NCI-H446 treated with DMSO at 0.1 percent for 48 hours (cell line): ENCODE results near the gene GREB1.

Source experiments
- DNase-seq: peaks from one replicate; lab custom pipeline; 2025; lab: John Stamatoyannopoulos, UW

Gene GREB1

GRCh38 chr2:11512431-11512830 is 21.4 kb upstream of the GREB1 start:
- DNase-seq = no peak

DNA sequence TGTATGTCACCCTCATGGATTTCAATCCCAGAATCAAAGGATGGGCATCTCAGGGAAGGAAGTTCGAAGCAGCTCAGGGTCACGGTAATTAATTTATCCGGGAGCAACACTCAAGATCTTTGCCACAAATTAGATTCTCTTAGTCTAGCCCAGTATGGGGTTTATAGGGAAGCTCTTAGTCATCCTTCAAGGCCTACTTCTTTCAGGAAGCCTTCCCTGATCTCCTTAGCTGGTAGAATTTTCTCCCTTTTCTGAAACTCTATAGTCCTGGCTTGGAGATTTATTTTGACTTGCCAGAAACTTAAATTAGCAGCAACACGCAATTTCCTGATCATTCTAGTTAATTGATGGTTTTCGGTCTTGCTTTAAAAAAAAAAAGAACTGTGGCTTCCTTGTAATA is 20.5 kb upstream of the GREB1 start:
- no peak for DNase-seq

DNA sequence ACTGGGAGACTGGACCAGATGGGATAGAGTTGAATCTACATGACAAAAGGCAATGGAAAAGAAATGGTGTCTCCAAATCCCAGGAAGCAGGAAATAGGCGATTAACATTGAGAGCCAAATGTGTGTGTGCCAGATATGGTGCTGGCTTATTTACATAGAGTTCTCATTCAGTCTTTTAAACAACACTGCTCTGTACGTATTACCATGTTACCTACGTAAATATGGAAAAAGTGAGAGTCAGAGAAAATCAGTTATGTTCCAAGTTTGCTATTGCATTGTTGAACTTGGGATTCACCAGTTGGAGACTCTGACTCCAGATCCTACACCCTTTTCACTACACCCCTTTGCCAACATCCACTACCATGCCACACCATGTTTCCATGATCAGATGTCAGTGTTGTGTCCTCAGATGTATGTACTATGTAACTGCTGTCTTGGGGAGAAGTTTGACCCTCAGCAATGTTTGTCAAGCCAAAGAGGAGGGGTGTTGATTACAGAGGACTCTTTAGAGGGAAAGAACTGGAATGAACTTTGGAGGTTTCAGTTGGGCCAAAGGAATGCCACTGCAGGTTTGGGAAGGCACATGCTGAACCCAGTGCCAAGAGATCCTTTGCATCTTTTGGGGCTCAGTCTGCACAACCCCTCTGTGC is 19.6 kb upstream of the GREB1 start:
- no peak for DNase-seq

DNA sequence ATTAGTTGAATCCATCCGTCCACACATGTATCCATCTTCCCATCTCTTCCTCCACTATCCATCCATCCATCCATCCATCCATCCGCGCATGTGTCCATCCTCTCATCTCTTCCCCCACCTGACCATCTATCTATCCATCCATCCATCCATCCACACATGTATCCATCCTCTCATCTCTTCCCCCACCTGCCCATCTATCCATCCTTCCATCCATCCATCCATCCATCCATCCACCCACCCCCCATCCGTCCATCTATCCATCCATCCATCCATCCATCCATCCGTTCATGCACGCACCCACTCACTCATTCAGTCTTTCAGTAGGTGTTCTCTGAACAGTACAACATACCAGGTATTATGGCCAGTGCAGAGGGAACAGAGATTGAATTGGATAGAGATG is 18.9 kb upstream of the GREB1 start:
- no peak for DNase-seq

DNA sequence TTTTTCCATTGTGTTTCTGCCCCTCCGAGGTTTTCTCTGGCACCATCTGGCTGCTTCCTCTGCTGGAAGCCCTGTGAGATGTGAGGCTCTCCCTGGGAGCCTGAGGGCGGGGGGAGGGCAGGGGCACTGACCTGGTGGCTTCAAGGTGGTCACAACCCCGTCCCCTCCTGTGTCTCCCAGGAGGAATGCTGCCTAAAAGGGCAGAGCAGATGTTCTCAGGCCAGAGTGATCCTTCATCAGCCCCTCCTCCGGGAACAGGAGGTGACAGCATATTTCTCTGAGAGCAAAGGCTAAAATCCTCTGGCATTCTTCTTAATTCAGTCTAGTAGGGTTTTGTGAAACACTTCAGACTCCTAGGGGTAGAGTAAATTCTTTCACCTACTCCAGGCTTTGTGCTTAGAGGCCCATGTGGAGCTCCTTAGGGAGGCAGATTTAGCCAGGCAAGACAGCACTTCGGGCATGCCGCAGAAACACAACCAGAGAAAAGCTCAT is 18.3 kb upstream of the GREB1 start:
- no peak for DNase-seq

GRCh38 chr2:11516984-11517648 is 16.7 kb upstream of the GREB1 start:
- no peak for DNase-seq

GRCh38 chr2:11517906-11518305 is 15.9 kb upstream of the GREB1 start:
- no peak for DNase-seq

DNA sequence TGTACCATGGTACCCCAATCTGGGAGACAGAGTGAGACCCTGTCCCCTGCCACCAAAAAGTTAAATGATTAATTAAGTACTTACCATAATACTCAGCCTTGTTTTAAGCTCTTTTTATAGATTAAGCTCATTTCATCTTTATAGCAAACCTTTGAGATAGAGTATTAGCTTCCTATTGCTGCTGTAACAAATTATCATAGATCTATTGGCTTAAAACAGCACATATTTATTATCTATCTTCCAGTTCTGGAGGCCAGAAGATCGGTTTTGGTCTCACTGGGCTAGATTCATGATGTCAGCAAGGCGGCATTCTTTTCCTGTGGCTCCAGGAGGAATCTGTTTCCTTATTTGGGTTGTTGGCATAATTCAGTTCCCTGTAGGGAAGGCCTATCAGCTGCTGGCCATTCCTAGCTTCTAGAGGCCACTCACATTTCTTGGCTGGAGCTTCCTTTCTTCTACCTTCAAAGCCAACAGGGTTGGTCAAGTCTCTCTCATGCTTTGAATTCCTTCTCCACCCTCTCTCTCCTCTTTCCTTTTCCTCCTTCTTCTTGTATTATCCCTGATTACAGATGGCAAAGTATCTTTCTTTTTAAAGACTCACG is 13.7 kb upstream of the GREB1 start:
- no peak for DNase-seq

GRCh38 chr2:11521775-11522174 is 12.1 kb upstream of the GREB1 start:
- no peak for DNase-seq

- no peak for DNase-seq
Measured at GRCh38 chr2:11524470-11524869, 9.4 kb upstream of the GREB1 start.

DNA sequence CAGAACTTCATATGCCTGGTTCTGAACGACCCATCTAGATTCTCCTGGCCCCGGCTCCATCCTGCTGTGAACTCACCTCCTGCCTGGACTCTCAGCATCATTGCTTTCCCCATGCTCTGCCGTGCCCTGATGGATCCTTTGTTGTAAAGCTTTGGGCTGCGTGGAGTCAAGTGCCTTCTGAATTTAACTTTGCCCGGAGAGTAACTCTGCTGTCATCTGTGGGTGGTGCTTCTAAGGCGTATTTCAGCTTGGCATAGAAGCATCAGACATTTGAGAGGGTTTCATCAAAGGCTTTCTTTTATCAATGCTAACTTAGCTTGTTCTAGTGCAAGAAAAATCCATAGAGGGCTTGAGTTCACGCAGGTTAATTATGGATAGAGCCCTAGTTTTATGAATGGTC is 8.1 kb upstream of the GREB1 start:
- DNase-seq = no peak

- DNase-seq = no peak
Measured at GRCh38 chr2:11527001-11527400, 6.8 kb upstream of the GREB1 start.

GRCh38 chr2:11528228-11528627 is 5.6 kb upstream of the GREB1 start:
- DNase-seq = no peak

GRCh38 chr2:11530864-11531465 is 2.9 kb upstream of the GREB1 start:
- no peak for DNase-seq

DNA sequence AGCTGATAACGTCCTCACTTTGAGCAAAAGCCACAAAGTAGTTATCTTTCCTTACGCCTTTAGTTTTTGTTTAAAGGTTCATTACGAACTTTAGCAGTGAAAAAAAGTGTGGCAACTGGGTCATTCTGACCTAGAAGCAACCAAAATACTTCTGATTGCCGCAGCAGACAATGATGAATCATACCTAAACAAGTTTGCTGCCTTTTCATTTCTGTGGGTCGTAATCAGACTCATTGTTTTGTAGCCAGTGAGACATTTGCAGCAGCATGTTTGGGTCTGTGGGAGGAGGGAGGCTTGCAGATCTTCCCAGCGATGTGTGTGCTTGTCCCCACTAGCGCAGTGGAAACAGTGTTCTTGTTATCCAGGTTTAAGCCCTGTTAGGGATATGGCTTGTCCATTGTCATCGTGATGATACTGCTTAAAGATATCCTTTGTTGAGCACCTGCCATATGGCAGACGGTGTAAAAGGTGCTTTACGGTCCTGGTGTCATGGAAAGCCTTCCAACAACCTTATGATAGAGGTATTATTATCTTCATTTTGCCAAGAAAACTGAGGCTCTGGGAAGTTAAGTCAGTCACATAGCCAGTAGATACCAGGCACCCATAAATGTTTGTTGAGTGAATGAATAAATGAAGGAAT is 1.3 kb upstream of the GREB1 start:
- no peak for DNase-seq

- no peak for DNase-seq
Measured at GRCh38 chr2:11534071-11534745, 363 bp downstream of the GREB1 start.

DNA sequence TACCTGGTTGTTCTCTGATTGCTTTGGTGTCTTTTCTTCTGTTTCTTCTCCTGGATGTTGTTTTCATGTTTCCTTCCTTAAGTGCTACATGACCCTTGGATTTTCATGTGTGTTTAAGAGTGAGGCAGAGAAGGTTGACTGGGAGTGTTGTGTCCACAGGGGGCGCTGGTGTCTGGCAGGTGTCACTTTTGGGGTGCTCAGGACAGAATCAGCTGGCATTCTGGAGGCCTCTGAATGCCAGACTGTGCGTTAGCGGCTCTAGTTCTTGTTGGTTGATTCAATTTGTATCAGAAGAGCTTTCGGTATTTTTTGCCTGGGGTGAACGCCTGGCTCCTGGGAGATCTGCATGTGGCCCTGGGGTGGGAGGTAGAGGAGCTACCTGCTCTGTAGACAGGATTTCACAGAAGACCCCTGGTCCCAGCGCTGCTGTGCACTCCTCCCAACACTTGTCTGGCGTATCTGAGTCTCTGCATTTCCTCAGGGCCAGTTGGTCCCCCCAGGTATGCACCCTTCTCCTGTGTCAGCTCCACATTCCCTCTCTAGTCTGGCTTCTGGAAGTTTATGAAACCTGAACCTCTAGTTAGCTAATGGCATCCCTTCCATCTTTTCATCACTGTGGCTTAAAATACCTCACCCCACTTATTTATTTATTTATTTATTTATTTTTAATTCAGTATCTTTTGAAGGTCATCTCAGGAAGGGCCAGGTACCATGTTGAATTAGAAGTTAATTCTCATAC is 1.1 kb downstream of the GREB1 start:
- DNase-seq = no peak

DNA sequence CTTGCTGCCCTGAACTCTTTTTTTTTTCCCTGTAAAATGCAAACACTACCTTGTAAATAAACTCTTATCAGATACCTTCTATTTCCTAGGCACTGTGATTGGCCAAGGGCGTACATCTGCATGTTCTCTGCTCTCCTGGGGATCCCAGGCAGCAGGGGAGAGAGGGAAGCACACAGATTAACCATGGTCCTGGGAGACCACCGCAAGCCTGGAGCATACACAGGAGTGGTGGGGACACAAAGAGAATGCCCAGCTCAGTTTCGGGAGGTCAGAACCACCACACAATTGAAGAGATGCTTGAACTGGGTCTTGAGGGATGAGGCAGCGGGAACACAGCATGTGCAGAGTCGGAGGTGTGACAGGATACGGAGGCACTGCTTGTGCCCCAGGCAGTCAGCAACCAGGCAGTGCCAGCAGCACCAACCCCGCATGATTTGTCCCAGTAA is 2.1 kb downstream of the GREB1 start:
- DNase-seq = no peak

- no peak for DNase-seq
Measured at GRCh38 chr2:11537951-11538350, 4.1 kb downstream of the GREB1 start.

GRCh38 chr2:11539317-11540147 is 5.7 kb downstream of the GREB1 start:
- DNase-seq = no peak
